ENCODE data around the gene PIGN. TPM values are rescaled to one million over a fixed set of nuclear protein-coding genes. Genes with fewer than 3 reads are reported as not detected.
"Not testable (repeated sequence)": the region's sequence is repeated elsewhere in the genome, so short reads cannot be mapped to it uniquely, and the experiment has no call there.

The PIGN gene
- total RNA-seq, 5 donors from 2014 or later (not counting 1 experiment from before 2014, with no cell fraction given): 19.5 to 24.0 (median 21.8) TPM

DNA sequence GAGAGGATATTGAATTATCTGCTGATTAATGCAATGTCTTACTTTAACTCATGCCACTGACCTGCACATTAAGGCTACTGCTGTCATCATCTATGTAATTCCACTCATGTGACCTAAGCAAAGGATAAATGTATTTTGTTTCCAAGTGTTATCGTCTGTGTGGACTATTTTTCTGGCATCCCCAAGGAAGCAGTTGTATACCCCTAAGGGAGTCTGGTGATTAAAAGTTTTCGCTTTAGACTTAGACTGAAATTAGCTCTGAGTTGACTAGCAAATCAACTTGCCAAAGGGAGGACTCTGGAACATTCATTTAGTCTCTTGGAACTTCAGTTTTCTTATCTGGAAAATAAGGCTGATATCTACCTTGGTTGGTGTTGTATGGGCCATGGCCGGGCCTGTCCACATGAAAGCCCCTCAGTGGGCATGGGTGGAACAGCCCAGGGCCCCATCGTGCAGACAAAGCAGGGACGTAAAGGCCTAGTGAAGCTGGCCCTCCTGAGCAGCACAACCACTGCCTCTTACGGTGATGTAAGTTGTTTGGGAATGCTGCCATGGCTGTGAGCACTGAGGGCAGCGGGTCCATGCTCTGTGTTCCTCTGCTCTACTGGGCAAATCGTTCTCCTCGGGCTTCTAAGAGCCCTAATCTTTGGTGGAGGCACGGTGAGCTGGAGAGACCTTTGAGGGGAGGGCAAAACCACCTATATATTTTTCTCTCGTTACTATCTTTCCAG lies 149.7 kb downstream of the PIGN start:
- 87% methylated on average over 8 of the region's 11 CpGs for WGBS (ENCODE audit: insufficient coverage)
- ATAC-seq (replicated peaks in 1 of 4): no peak

DNA sequence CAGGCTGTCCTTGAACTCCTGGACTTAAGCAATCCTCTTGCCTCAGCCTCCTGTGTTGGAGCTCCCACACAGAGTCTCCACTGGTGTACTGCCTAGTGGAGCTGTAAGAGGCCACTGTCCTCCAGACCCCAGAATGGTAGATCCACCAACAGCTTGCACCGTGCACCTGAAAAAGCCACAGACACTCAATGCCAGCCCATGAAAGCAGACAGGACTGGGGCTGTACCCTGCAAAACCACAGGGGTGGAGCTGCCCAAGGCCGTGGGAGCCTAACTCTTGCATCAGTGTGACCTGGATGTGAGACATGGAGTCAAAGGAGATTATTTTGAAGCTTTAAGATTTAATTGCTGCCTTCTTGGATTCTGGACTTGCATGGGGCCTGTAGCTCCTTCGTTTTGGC lies 152.6 kb downstream of the PIGN start:
- CTCF ChIA-PET; DNase-seq; ATAC-seq (replicated peaks in 1 of 4); H3K36me3 ChIP-seq (ENCODE audit: control insufficient read depth in 2 of 2, extremely low read depth in 1 of 2, insufficient read depth in 1 of 2, low read length in 1 of 2); H3K4me3 Mint-ChIP-seq; H3K27me3 Mint-ChIP-seq; H3K4me3 ChIP-seq (ENCODE audit: control insufficient read depth in 1 of 2, extremely low read depth in 1 of 2, low read length in 1 of 2); H3K36me3 Mint-ChIP-seq; POLR2A ChIA-PET; H3K27ac ChIP-seq (ENCODE audit: low read length); H3K27ac Mint-ChIP-seq; H3K27me3 ChIP-seq (replicated peaks in 1 of 2; ENCODE audit: control insufficient read depth in 2 of 2, extremely low read depth in 1 of 2, insufficient read depth in 2 of 2, low read length in 1 of 2); H3K9me3 Mint-ChIP-seq; H3K9me3 ChIP-seq: not testable (repeated sequence)
- 83% methylated on average over 2 of the region's 3 CpGs for WGBS (ENCODE audit: insufficient coverage)
- peaks cover 3 to 12% of the 10 kb centered on the region in 2 experiments for H3K4me1 ChIP-seq (ENCODE audit: control insufficient read depth in 1 of 2, extremely low read depth in 1 of 2, insufficient read depth in 2 of 2, low read length in 2 of 2)
- H3K4me1 Mint-ChIP-seq: peaks cover 23 to 28% (median 24%) of the 10 kb centered on the region in 3 donors

More for the DNA sequence above, 149.7 kb downstream of the PIGN start:
- Histone ChIP-seq H3K4me1 (ENCODE audit: control insufficient read depth in 1 of 2, extremely low read depth in 1 of 2, insufficient read depth in 2 of 2, low read length in 2 of 2) (peaks cover 3 to 12% of the 10 kb centered on the region in 2 experiments), H3K9me3 (no peaks in the 10 kb centered on the region), H3K36me3 (ENCODE audit: control insufficient read depth in 2 of 2, extremely low read depth in 1 of 2, insufficient read depth in 1 of 2, low read length in 1 of 2) (no peaks in the 10 kb centered on the region), H3K27ac (ENCODE audit: low read length) (no peak overlapping the region), H3K4me3 (ENCODE audit: control insufficient read depth in 1 of 2, extremely low read depth in 1 of 2, low read length in 1 of 2) (no peak overlapping the region), H3K27me3 (replicated peaks in 1 of 2; ENCODE audit: control insufficient read depth in 2 of 2, extremely low read depth in 1 of 2, insufficient read depth in 2 of 2, low read length in 1 of 2) (no peaks in the 10 kb centered on the region)
- H3K36me3 Mint-ChIP-seq: peaks cover 4% of the 10 kb centered on the region
- no peak overlapping the region for H3K27ac Mint-ChIP-seq
- no peaks in the 10 kb centered on the region for H3K27me3 Mint-ChIP-seq
- DNase-seq: no peak
- H3K4me3 Mint-ChIP-seq: no peak overlapping the region
- H3K4me1 Mint-ChIP-seq: peaks cover 22 to 28% (median 23%) of the 10 kb centered on the region in 3 donors
- H3K9me3 Mint-ChIP-seq: no peaks in the 10 kb centered on the region
- ChIA-PET CTCF (interaction anchor here in 1 of 2 donors (0.9 kb wide), 1 partner anchor 8 kb away, joined by 3 read pairs; no protein-coding TSS in a partner anchor), POLR2A (no interaction called here)

GRCh38 chr18:62033756-62034155 lies 153.1 kb downstream of the PIGN start:
- peaks cover 23 to 28% (median 24%) of the 10 kb centered on the region in 3 donors for H3K4me1 Mint-ChIP-seq
- no peaks in the 10 kb centered on the region for H3K36me3 Mint-ChIP-seq
- H3K27ac Mint-ChIP-seq: no peak overlapping the region
- DNase-seq (no peak), ATAC-seq (replicated peaks in 1 of 4) (no peak)
- ChIA-PET POLR2A (no interaction called here), CTCF (no interaction called here)
- no peak overlapping the region for H3K27ac ChIP-seq (ENCODE audit: low read length)
- peaks cover 0 to 3% of the 10 kb centered on the region in 2 donors for H3K27me3 Mint-ChIP-seq
- no peak overlapping the region for H3K4me3 ChIP-seq (ENCODE audit: control insufficient read depth in 1 of 2, extremely low read depth in 1 of 2, low read length in 1 of 2)
- H3K9me3 ChIP-seq: no peaks in the 10 kb centered on the region
- peaks cover 3 to 12% of the 10 kb centered on the region in 2 experiments for H3K4me1 ChIP-seq (ENCODE audit: control insufficient read depth in 1 of 2, extremely low read depth in 1 of 2, insufficient read depth in 2 of 2, low read length in 2 of 2)
- H3K9me3 Mint-ChIP-seq: no peaks in the 10 kb centered on the region
- no peaks in the 10 kb centered on the region for H3K36me3 ChIP-seq (ENCODE audit: control insufficient read depth in 2 of 2, extremely low read depth in 1 of 2, insufficient read depth in 1 of 2, low read length in 1 of 2)
- H3K4me3 Mint-ChIP-seq: peak overlapping the region in 1 of 3 donors; percentile 22
- no peaks in the 10 kb centered on the region for H3K27me3 ChIP-seq (replicated peaks in 1 of 2; ENCODE audit: control insufficient read depth in 2 of 2, extremely low read depth in 1 of 2, insufficient read depth in 2 of 2, low read length in 1 of 2)

- peak; percentile 78 to 95 (median 84) for ATAC-seq (replicated peaks in 1 of 4)
- peaks cover 23 to 28% (median 24%) of the 10 kb centered on the region in 3 donors for H3K4me1 Mint-ChIP-seq
These were observed 153.6 kb downstream of the PIGN start for GRCh38 chr18:62033207-62033606.

DNA sequence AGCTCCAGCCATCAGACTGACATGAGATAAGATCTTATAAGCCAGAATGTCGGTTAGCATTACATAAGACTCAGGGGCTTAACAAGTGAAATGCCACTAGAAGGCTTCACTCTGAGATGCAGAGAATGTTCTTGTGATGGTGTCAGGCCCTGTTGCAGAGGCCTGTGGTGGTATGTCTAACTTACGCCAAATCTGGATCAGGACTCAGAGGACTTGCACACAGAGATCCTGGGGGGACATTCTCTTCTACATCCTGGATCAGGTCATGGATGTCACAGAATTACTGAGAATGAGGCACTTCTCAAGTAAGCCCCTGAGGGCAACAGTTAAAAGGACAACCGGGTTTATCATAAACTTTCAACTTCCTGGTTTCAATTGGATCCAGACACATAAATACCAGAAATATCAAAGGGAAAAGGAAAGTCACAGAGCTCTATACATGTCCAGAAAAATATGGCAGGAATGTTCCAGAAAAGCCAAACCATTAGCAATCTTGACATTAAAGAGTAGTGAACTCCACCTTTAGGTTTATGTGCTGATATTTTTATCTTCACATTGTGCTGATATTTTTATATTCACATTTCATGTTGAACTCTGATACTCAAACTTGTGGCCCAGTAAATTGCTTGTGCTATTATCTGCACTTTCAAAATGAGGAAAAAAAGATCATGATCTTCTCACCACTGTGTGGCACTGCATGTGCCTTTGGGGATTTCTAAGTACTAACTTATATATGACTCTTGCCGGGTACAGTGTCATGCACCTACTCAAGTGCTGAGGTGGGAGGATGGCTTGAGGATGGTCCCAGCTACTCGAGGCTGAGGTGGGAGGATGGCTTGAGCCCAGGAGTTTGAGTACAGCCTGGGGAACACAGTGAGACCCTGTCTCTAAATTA lies 156.5 kb downstream of the PIGN start:
- Mint-ChIP-seq H3K27me3 (peaks cover 0 to 9% of the 10 kb centered on the region in 2 donors), H3K27ac (no peak overlapping the region), H3K4me3 (no peak overlapping the region), H3K9me3 (no peaks in the 10 kb centered on the region), H3K36me3 (no peaks in the 10 kb centered on the region), H3K4me1 (peaks cover 23 to 26% (median 24%) of the 10 kb centered on the region in 3 donors)
- H3K4me1 ChIP-seq (ENCODE audit: control insufficient read depth in 1 of 2, extremely low read depth in 1 of 2, insufficient read depth in 2 of 2, low read length in 2 of 2): peaks cover 3 to 12% of the 10 kb centered on the region in 2 experiments
- CTCF ChIA-PET: no interaction called here
- no peak overlapping the region for H3K4me3 ChIP-seq (ENCODE audit: control insufficient read depth in 1 of 2, extremely low read depth in 1 of 2, low read length in 1 of 2)
- DNase-seq (no peak), ATAC-seq (replicated peaks in 1 of 4) (no peak)
- H3K9me3 ChIP-seq: no peaks in the 10 kb centered on the region
- 44% methylated on average over 3 of the region's 5 CpGs for WGBS (ENCODE audit: insufficient coverage)
- POLR2A ChIA-PET: no interaction called here
- H3K27me3 ChIP-seq (replicated peaks in 1 of 2; ENCODE audit: control insufficient read depth in 2 of 2, extremely low read depth in 1 of 2, insufficient read depth in 2 of 2, low read length in 1 of 2): no peaks in the 10 kb centered on the region
- no peak overlapping the region for H3K27ac ChIP-seq (ENCODE audit: low read length)
- no peaks in the 10 kb centered on the region for H3K36me3 ChIP-seq (ENCODE audit: control insufficient read depth in 2 of 2, extremely low read depth in 1 of 2, insufficient read depth in 1 of 2, low read length in 1 of 2)

More at GRCh38 chr18:62033207-62033606, 153.6 kb downstream of the PIGN start:
- Histone ChIP-seq H3K36me3 (ENCODE audit: control insufficient read depth in 2 of 2, extremely low read depth in 1 of 2, insufficient read depth in 1 of 2, low read length in 1 of 2) (no peaks in the 10 kb centered on the region), H3K27ac (ENCODE audit: low read length) (no peak overlapping the region), H3K27me3 (replicated peaks in 1 of 2; ENCODE audit: control insufficient read depth in 2 of 2, extremely low read depth in 1 of 2, insufficient read depth in 2 of 2, low read length in 1 of 2) (no peaks in the 10 kb centered on the region), H3K4me1 (ENCODE audit: control insufficient read depth in 1 of 2, extremely low read depth in 1 of 2, insufficient read depth in 2 of 2, low read length in 2 of 2) (peaks cover 3 to 12% of the 10 kb centered on the region in 2 experiments), H3K9me3 (no peaks in the 10 kb centered on the region), H3K4me3 (ENCODE audit: control insufficient read depth in 1 of 2, extremely low read depth in 1 of 2, low read length in 1 of 2) (no peak overlapping the region)
- ChIA-PET POLR2A (interaction anchor here in 1 of 2 donors (0.5 kb wide), 1 partner anchor 898 kb away, joined by 7 read pairs; no protein-coding TSS in a partner anchor), CTCF (no interaction called here)
- no peaks in the 10 kb centered on the region for H3K9me3 Mint-ChIP-seq
- peak overlapping the region in 1 of 3 donors; percentile 22 for H3K4me3 Mint-ChIP-seq
- WGBS (ENCODE audit: insufficient coverage): no CpG with 5 or more reads among the region's 5 CpGs
- DNase-seq: peak in 1 of 35 experiments; percentile 22
- H3K27ac Mint-ChIP-seq: no peak overlapping the region
- H3K27me3 Mint-ChIP-seq: peaks cover 0 to 3% of the 10 kb centered on the region in 2 donors
- no peaks in the 10 kb centered on the region for H3K36me3 Mint-ChIP-seq

- ATAC-seq (replicated peaks in 1 of 4) (no peak), DNase-seq (no peak)
- no peak overlapping the region for H3K27ac Mint-ChIP-seq
- ChIA-PET POLR2A (no interaction called here), CTCF (no interaction called here)
- Histone ChIP-seq H3K27ac (ENCODE audit: low read length) (no peak overlapping the region), H3K27me3 (replicated peaks in 1 of 2; ENCODE audit: control insufficient read depth in 2 of 2, extremely low read depth in 1 of 2, insufficient read depth in 2 of 2, low read length in 1 of 2) (no peaks in the 10 kb centered on the region), H3K9me3 (no peaks in the 10 kb centered on the region), H3K4me3 (ENCODE audit: control insufficient read depth in 1 of 2, extremely low read depth in 1 of 2, low read length in 1 of 2) (no peak overlapping the region), H3K36me3 (ENCODE audit: control insufficient read depth in 2 of 2, extremely low read depth in 1 of 2, insufficient read depth in 1 of 2, low read length in 1 of 2) (no peaks in the 10 kb centered on the region), H3K4me1 (ENCODE audit: control insufficient read depth in 1 of 2, extremely low read depth in 1 of 2, insufficient read depth in 2 of 2, low read length in 2 of 2) (peaks cover 3 to 9% of the 10 kb centered on the region in 2 experiments)
- no peak overlapping the region for H3K4me3 Mint-ChIP-seq
- H3K4me1 Mint-ChIP-seq: peaks cover 11 to 17% (median 13%) of the 10 kb centered on the region in 3 donors
- 100% methylated on average over 1 of the region's 2 CpGs for WGBS (ENCODE audit: insufficient coverage)
- H3K36me3 Mint-ChIP-seq: no peaks in the 10 kb centered on the region
- H3K27me3 Mint-ChIP-seq: peaks cover 0 to 12% of the 10 kb centered on the region in 2 donors
- no peaks in the 10 kb centered on the region for H3K9me3 Mint-ChIP-seq
These were observed 158.1 kb downstream of the PIGN start for GRCh38 chr18:62028715-62029114.

Data from T-cell (primary cell).